Mesenchymal stem cell (in vitro differentiated cells and primary cell): Measurements from ENCODE around the gene CCDC172.

Source experiments
- DNase-seq: peaks from one replicate; pipeline ENCODE4 v3.0.0-alpha.2; 2013
- H2AFZ ChIP-seq: one replicate; pipeline ENCODE4 v1.6.1; 2013; ENCODE audit warnings: low read depth, mild to moderate bottlenecking, control low read depth, inconsistent platforms, low read length, moderate library complexity
- H2AK5ac ChIP-seq: 2 replicates; pipeline ENCODE4 v1.6.1; 2013; ENCODE audit warnings: low read length, moderate library complexity, mild to moderate bottlenecking, inconsistent platforms; ENCODE audit not compliant: severe bottlenecking
- H2BK120ac ChIP-seq: one replicate; pipeline ENCODE4 v1.6.1; 2013; ENCODE audit warnings: low read depth, mild to moderate bottlenecking, inconsistent platforms, low read length, moderate library complexity
- H2BK12ac ChIP-seq, 2 experiments: one replicate each; pipeline ENCODE4 v1.6.1; 2013; ENCODE audit warnings: inconsistent platforms in 2 of 2, low read length in 2 of 2, mild to moderate bottlenecking in 2 of 2, moderate library complexity in 2 of 2, control low read depth in 1 of 2
- H2BK15ac ChIP-seq: one replicate; pipeline ENCODE4 v1.6.1; 2013; ENCODE audit warnings: mild to moderate bottlenecking, low read depth, inconsistent platforms; ENCODE audit not compliant: poor library complexity, severe bottlenecking
- H2BK5ac ChIP-seq: 2 replicates; pipeline ENCODE4 v1.6.1; 2013; ENCODE audit warnings: low read depth, mild to moderate bottlenecking, low read length, control low read depth, inconsistent platforms; ENCODE audit not compliant: poor library complexity, severe bottlenecking
- H3K14ac ChIP-seq, 2 experiments: one replicate each; pipeline ENCODE4 v1.6.1; 2013; ENCODE audit warnings: inconsistent platforms in 2 of 2, low read length in 2 of 2, control low read depth in 1 of 2, mild to moderate bottlenecking in 1 of 2, moderate library complexity in 1 of 2
- H3K18ac ChIP-seq, 2 experiments: one replicate each; pipeline ENCODE4 v1.6.1; 2013; ENCODE audit warnings: inconsistent platforms in 2 of 2, low read length in 2 of 2, control low read depth in 1 of 2, low read depth in 1 of 2, mild to moderate bottlenecking in 1 of 2
- H3K23ac ChIP-seq, 2 experiments: one replicate each; pipeline ENCODE4 v1.6.1; 2013; ENCODE audit warnings: inconsistent platforms in 2 of 2, low read length in 2 of 2, mild to moderate bottlenecking in 2 of 2, moderate library complexity in 2 of 2, control low read depth in 1 of 2
- H3K27ac ChIP-seq: 2 replicates; pipeline ENCODE4 v1.5.1; 2013; ENCODE audit warnings: mild to moderate bottlenecking, moderate library complexity, low read length, control low read depth, inconsistent platforms; ENCODE audit not compliant: poor library complexity, severe bottlenecking
- H3K27me3 ChIP-seq, 2 experiments: 2 replicates each; pipeline versions ENCODE4 v1.6.1 to v1.7.0; 2013; ENCODE audit warnings: low read length in 2 of 2, mild to moderate bottlenecking in 2 of 2, moderate library complexity in 2 of 2, control low read depth in 1 of 2, inconsistent platforms in 1 of 2; ENCODE audit not compliant: control insufficient read depth in 1 of 2, insufficient read depth in 1 of 2
- H3K36me3 ChIP-seq, 2 experiments: 2 replicates each; pipeline versions ENCODE4 v1.6.1 to v1.7.0; 2013; ENCODE audit warnings: low read length in 2 of 2, control low read depth in 1 of 2, inconsistent platforms in 1 of 2, low read depth in 1 of 2, mild to moderate bottlenecking in 1 of 2; ENCODE audit not compliant: insufficient read depth in 2 of 2, control insufficient read depth in 1 of 2
- H3K4ac ChIP-seq, 2 experiments: one replicate each; pipeline ENCODE4 v1.6.1; 2013; ENCODE audit warnings: inconsistent platforms in 2 of 2, low read length in 2 of 2, mild to moderate bottlenecking in 2 of 2, moderate library complexity in 2 of 2, control low read depth in 1 of 2, low read depth in 1 of 2
- H3K4me1 ChIP-seq: 2 replicates; pipeline ENCODE4 v1.6.1; 2013; ENCODE audit warnings: low read depth, low read length, control low read depth; ENCODE audit not compliant: control insufficient read depth, insufficient read depth
- H3K4me2 ChIP-seq: 2 replicates; pipeline ENCODE4 v1.6.1; 2013; ENCODE audit warnings: low read length, mild to moderate bottlenecking, inconsistent platforms; ENCODE audit not compliant: poor library complexity, severe bottlenecking
- H3K4me3 ChIP-seq, 2 experiments: 2 replicates each; pipeline versions ENCODE4 v1.5.1 to v1.7.0; 2013; ENCODE audit warnings: low read length in 2 of 2, mild to moderate bottlenecking in 2 of 2, control low read depth in 1 of 2, low read depth in 1 of 2; ENCODE audit not compliant: insufficient read depth in 1 of 2
- H3K79me1 ChIP-seq: replicated peaks from 2 replicates; pipeline ENCODE4 v1.6.1; 2013; ENCODE audit warnings: mild to moderate bottlenecking, control low read depth, low read length, inconsistent platforms; ENCODE audit not compliant: poor library complexity, severe bottlenecking
- H3K9ac ChIP-seq: 2 replicates; pipeline ENCODE4 v1.7.0; 2013; ENCODE audit warnings: mild to moderate bottlenecking, low read length, moderate library complexity
- H3K9me3 ChIP-seq: 2 replicates; pipeline ENCODE4 v1.7.0; 2013; ENCODE audit warnings: mild to moderate bottlenecking, low read length; ENCODE audit not compliant: control insufficient read depth
- H4K8ac ChIP-seq: one replicate; pipeline ENCODE4 v1.6.1; 2013; ENCODE audit warnings: inconsistent platforms, mild to moderate bottlenecking, low read length, moderate library complexity
- H4K91ac ChIP-seq: one replicate; pipeline ENCODE4 v1.6.1; 2013; ENCODE audit warnings: mild to moderate bottlenecking, low read length, inconsistent platforms
- WGBS: methylation state at CpG from one replicate; pipeline ENCODE4 v1.1.7; 2013; ENCODE audit warnings: mixed read lengths; 5-methylcytosine and 5-hydroxymethylcytosine counted together

Gene CCDC172

GRCh38 chr10:116353817-116354216 is 29.6 kb downstream of the CCDC172 start:
- H2BK120ac ChIP-seq: no peak overlapping the region
- no CpG with 5 or more reads among the region's 4 CpGs for WGBS
- no peak for DNase-seq
- H3K18ac ChIP-seq: no peak overlapping the region
- no peaks in the 10 kb centered on the region for H3K79me1 ChIP-seq
- no peak overlapping the region for H3K4me2 ChIP-seq
- no peak overlapping the region for H4K91ac ChIP-seq
- no peak overlapping the region for H2AK5ac ChIP-seq
- H2BK12ac ChIP-seq: no peak overlapping the region
- H3K23ac ChIP-seq: no peak overlapping the region
- no peak overlapping the region for H4K8ac ChIP-seq
- H3K9ac ChIP-seq: no peak overlapping the region
- no peak overlapping the region for H3K4me3 ChIP-seq
- H3K27ac ChIP-seq: no peak overlapping the region
- H2BK15ac ChIP-seq: no peak overlapping the region
- H3K4ac ChIP-seq: no peak overlapping the region
- no peaks in the 10 kb centered on the region for H3K4me1 ChIP-seq
- H3K27me3 ChIP-seq: no peaks in the 10 kb centered on the region
- no peak overlapping the region for H3K14ac ChIP-seq
- H2BK5ac ChIP-seq: no peak overlapping the region
- H3K36me3 ChIP-seq: no peaks in the 10 kb centered on the region
- H2AFZ ChIP-seq: no peak overlapping the region
- peaks cover 6% of the 10 kb centered on the region for H3K9me3 ChIP-seq

GRCh38 chr10:116355341-116355740 is 31.1 kb downstream of the CCDC172 start:
- Histone ChIP-seq H2AFZ (no peak overlapping the region), H4K91ac (no peak overlapping the region), H3K18ac (no peak overlapping the region), H3K9me3 (peaks cover 6% of the 10 kb centered on the region), H3K79me1 (no peaks in the 10 kb centered on the region), H3K4me2 (no peak overlapping the region), H3K14ac (no peak overlapping the region), H2BK12ac (no peak overlapping the region), H3K4ac (no peak overlapping the region), H2AK5ac (no peak overlapping the region), H3K27me3 (no peaks in the 10 kb centered on the region), H3K4me3 (no peak overlapping the region), H2BK15ac (no peak overlapping the region), H2BK5ac (no peak overlapping the region), H3K23ac (no peak overlapping the region), H3K27ac (no peak overlapping the region), H3K9ac (no peak overlapping the region), H4K8ac (no peak overlapping the region), H3K36me3 (no peaks in the 10 kb centered on the region), H3K4me1 (no peaks in the 10 kb centered on the region), H2BK120ac (no peak overlapping the region)
- no peak for DNase-seq
- WGBS: 100% methylated on average over 1 of the region's 2 CpGs

DNA sequence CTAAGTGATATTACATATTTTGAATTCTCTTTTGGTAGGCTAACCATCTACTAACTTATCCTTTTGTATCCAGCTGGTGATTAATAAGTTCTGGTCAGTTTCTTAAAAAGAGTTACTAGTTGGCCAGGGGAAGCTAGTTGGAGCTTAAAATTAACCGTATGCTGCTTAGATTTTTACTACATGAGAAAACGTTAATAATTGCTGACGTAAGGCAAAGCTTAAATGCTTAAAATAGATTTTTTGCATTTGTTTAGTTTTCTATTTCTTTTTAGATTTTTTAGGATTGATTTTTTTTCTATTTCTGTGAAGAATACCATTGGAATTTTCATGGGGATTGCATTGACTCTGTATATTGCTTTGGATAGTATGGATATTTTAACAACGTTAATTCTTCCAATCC is 32.6 kb downstream of the CCDC172 start:
- Histone ChIP-seq H3K9me3 (peaks cover 6% of the 10 kb centered on the region), H3K36me3 (no peaks in the 10 kb centered on the region), H4K91ac (no peak overlapping the region), H3K27ac (no peak overlapping the region), H2BK5ac (no peak overlapping the region), H2BK12ac (no peak overlapping the region), H2BK15ac (no peak overlapping the region), H3K27me3 (no peaks in the 10 kb centered on the region), H2AK5ac (no peak overlapping the region), H3K4me2 (no peak overlapping the region), H3K23ac (no peak overlapping the region), H3K79me1 (no peaks in the 10 kb centered on the region), H3K14ac (no peak overlapping the region), H2AFZ (no peak overlapping the region), H3K9ac (no peak overlapping the region), H3K4me3 (no peak overlapping the region), H4K8ac (no peak overlapping the region), H3K4ac (no peak overlapping the region), H2BK120ac (no peak overlapping the region), H3K4me1 (no peaks in the 10 kb centered on the region), H3K18ac (no peak overlapping the region)
- WGBS: 97% methylated on average over 3 of the region's 4 CpGs
- no peak for DNase-seq

- H3K4ac ChIP-seq: no peak overlapping the region
- no peak overlapping the region for H2BK5ac ChIP-seq
- H3K9me3 ChIP-seq: no peaks in the 10 kb centered on the region
- no peak for DNase-seq
- H3K9ac ChIP-seq: no peak overlapping the region
- no peaks in the 10 kb centered on the region for H3K79me1 ChIP-seq
- no peak overlapping the region for H2BK15ac ChIP-seq
- H4K8ac ChIP-seq: no peak overlapping the region
- no peak overlapping the region for H3K4me3 ChIP-seq
- H2BK12ac ChIP-seq: no peak overlapping the region
- no peak overlapping the region for H2BK120ac ChIP-seq
- no peaks in the 10 kb centered on the region for H3K36me3 ChIP-seq
- H4K91ac ChIP-seq: no peak overlapping the region
- H2AFZ ChIP-seq: no peak overlapping the region
- H3K4me2 ChIP-seq: no peak overlapping the region
- no peak overlapping the region for H3K27ac ChIP-seq
- no peaks in the 10 kb centered on the region for H3K4me1 ChIP-seq
- H2AK5ac ChIP-seq: no peak overlapping the region
- no peak overlapping the region for H3K23ac ChIP-seq
- H3K27me3 ChIP-seq: no peaks in the 10 kb centered on the region
- H3K14ac ChIP-seq: no peak overlapping the region
- H3K18ac ChIP-seq: no peak overlapping the region
Measured at GRCh38 chr10:116364868-116365267, 40.6 kb downstream of the CCDC172 start.
